Stimulated activated CD8-positive, alpha-beta memory T cell treated with anti-CD3 and anti-CD28 coated beads, Interleukin-2, amount 100 ng/mL, for 48 hours (primary cell): Measurements from ENCODE around the gene PNLIPRP3.

ENCODE experiments used
- DNase-seq, 2 donors: peaks; one replicate each; pipeline ENCODE4 v3.0.0-alpha.2; 2020; ENCODE audit warnings: low read depth in 2 of 2

PNLIPRP3 gene

DNA sequence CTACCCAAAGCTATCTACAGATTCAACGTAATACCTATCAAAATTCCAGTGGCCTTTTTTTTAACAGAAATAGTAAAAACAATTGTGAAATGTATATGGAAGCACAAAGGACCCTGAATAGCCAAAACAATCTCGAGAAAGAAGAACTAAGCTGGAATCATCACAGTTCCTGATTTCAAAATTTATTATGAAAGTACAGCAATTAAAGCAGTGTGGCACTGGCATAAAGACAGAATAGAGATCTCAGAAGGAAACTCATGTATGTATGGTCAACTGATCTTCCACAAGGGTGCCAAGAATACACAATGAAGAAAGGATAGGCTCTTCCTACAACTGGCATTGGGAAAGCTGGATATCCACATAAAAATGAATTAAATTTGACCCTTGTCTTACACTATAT lies 23.2 kb downstream of the PNLIPRP3 start:
- DNase-seq: no peak

DNA sequence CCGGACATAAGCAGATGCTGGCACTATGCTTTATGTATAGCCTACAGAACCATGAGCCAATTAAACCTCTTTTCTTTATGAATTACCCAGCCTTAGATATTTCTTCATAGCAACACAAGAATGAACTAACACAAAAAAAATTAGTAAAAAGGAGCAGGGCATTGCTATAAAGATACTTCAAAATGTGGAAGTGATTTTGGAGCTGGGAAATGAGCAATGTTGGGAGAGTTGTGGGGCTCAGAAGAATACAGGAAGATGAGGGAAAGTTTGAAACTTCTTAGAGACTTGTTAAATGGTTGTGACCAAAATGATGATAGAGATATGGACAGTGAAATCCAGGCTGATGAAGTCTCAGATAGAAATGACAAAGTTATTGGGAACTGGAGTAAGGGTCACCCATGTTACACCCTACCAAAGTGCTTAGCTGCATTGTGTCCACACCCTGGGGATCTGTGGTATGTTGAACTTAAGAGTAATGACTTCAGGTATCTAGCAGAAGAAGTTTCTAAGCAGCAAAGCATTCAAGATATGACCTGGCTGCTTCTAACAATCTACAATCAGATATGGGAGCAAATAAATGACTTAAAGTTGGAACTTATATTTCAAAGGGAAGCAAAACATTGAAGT lies 24.2 kb downstream of the PNLIPRP3 start:
- DNase-seq: no peak

DNA sequence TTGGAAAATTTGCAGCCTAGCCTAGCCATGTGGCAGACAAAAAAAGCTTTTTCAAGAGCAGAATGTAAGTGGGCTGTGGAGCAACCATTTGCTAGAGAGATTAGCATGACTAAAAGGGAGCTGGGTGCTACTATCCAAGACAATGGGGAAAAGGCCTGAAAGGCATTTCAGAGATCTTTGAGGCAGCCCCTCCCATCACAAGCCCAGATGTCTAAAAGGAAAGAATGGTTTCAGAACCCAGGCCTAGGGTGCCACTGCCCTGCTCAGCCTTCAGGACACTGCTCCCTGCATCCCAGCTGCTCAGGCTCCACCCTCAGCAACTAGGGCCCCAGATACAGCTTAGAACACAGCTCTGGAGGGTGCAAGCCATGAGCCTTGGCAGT lies 24.7 kb downstream of the PNLIPRP3 start:
- DNase-seq: no peak

DNA sequence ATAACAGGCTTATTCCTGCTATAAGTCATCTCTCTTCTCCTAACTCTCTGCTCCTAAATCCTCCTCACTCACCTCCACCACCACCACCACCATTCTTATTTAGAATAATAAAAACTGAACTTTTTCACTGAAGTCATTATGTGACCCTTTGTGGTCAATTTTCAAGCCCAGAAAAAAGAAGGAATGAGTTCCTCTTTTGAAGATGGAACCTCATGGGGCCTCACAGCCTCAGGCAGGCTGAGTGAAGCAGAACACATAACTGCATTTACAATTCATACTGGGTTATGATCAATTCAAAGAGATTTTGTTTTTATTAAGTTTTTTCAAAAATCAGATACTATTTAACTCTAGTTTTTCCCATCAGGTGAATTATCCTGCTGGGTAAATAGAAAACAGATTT lies 29.8 kb downstream of the PNLIPRP3 start:
- no peak for DNase-seq

DNA sequence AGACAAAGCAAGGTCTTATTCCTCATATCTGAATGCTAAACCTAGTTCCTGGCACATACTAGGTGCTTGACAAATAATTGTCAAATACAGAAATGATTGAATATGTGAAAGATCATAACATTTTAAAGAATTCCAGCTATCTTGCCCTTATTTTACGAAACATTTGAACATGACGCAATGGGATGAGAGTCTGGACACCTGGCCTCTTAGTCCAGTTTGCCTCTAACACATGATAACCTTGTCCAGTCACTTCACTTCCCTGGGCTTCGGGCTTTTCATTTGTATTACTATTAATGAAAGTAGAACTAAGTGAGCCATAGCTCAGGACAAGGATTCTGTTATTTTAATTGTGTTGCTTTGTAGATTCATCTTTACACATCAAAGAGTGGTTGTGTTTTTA lies 32.6 kb downstream of the PNLIPRP3 start:
- no peak for DNase-seq

DNA sequence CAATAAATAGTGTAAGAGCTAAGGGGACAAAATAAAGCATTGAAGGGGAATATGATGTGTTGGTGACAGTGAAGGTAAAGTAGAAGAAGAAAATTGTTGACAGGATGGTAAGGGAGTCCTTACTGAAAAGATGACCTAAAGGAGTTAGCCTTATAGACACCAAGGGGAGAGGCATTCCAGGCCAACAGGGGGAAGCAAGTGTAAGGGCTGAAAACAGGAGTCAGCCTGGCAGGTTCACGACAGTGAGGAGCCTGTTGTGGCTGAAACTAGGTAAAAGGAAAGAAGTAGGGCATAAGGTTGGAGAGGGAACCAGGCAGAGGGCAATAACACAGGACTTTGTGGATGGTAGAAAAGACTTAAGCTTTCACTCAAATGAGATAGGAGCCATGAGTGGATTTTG lies 34.0 kb downstream of the PNLIPRP3 start:
- no peak for DNase-seq

DNA sequence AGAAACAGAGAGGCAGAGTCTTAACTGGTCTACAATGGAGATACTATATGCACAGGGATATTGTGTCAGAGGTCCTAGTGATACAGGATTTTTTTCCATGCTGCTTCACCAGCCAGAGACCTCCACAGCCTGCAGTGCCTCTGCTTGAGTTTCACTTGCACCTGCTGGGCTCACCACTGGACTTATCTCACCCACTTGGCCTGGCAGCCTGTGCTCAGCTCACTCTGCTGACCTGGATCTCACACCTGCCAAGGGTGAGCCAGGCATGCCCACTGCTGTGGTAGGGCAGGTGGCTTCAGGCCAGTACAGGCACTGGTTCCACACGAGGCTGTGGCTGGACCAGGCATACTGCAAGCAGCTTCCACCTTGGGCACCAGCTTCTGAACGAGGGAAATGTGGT lies 36.6 kb downstream of the PNLIPRP3 start:
- DNase-seq: no peak

DNA sequence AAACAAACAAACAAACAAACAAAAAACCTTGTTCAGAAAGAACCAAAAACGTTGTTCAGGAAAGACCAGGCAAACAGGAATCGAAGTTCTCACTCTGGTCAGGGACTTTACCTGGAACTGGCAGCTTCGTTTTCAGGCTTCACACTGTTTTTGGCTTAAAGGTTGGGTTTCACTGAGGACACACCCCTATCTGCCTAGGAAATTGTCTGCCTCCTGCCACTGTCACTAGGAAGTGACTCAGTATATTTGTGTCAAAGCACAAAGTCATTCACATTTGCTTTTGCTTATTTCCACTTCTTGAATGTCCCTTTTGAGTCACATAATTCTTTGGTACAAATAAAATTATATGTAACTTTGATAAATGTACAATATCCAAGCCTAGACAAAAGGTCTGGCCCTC lies 37.9 kb downstream of the PNLIPRP3 start:
- DNase-seq: no peak

DNA sequence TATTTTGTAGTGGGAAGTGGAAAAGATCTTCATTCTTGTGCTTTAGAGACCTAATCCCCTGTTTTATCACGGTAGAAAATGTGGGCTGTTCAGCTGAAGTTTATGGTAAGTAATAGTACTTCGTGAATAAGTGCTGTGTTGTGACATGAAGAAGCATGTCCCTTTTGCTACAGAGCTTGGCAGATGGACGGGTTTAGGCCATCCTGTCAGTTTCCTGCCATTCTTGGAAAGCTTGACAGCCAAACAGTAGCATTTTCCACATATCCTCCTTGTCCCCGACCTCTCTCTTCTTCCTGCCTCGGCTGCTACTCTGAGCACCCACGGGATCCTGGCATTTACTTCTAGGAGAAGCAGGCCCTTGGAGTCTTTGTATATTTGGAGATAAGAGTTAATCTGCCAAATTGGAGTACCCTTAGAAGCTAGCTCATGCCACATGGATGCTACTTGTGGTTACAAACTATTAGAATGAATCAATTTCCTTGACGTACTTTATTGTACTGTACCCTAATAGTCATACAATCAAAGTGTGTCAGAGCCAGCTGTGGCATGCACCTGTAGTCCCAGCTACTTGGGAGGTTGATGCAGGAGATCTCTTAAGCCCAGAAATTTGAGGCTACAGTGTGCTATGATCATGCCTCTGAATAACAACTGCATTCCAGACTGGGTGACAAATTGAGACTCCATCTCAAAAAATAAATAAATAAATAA lies 39.2 kb downstream of the PNLIPRP3 start:
- no peak for DNase-seq

DNA sequence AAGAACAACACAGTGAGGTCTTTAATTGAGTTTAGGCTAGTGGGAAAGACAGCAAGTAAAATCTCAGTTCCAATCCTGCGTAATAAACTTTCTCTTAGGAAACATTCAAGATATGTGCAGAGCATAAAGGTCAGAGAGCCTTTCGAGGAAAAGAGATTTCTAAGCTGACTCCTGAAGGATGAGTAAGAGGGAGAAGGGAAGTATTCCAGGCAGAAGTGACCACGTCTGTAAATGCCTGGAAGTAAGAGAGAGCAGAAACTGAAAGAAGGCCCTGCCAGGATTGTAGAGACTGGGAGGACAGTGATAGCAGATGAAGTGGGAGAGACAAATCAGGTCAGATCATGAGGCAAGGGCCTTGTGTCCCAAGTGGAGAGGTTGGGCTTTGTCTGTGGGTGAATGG lies 41.8 kb downstream of the PNLIPRP3 start:
- no peak for DNase-seq

DNA sequence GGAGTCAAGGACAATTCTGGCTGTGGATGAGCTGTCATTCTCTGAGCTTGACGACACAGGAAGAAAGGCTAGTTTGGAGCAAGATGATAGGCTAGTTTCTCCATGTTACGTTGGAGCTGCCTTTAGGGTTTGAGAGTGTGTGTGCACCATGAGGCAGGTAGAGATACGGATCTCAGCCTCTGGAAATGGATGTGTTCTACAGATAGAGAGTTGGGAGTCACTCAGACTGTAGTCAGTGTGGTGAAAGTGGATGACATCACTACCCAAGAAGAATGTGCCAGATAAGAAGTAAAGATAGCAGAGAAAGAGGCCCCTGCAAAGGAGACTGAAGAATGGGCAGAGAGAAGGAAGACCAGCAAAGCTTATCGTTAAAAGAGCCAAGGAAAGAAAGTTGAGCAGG lies 42.4 kb downstream of the PNLIPRP3 start:
- DNase-seq: no peak

DNA sequence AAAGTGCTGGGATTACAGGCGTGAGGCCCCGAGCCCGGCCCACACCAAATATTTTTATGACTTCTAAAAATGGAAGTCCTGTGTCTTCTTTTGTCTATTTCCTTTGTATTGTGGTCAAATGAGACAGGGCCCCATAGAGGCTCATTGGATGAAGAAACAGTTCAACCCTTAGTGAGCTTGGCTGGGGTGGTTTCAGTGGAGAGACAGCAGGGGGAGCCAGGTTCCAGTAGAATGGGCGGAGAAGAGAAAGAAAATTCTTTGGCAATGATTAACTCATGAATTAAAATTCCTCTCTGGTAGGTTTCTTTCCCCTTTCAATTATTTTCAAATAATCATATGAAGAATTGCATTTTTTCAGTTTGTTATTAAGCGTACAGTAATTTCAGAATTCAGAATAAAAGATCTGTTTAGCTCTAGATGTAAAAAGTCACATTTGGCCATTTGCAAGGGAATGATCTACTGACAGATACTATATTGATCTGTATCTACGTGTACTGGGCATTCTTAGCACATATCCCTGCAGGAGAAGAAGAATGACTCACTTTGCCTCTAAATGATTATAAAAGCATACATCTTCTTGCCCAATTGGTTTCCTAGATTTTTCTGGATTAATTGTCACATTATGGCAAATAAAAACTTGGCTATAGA lies 43.2 kb downstream of the PNLIPRP3 start:
- no peak for DNase-seq

DNA sequence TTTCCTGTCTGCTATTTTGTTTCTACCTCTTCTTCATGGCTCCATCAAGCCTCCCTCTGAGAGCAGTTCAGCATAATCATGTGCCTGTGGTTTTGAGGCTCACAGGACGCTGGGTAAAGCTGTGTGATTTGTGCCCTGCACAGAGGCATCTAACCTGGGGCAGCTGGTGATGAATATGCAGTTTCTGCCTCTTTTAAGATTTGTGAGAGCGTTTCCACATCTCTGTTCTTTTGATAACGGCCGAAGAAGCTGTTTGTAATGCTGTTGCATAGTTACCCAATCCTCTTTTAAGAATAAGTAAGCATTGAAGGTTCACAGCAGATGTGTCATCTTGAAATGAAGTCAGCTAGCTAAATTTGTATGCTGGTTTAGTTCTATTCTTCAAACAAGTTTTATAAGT lies 45.2 kb downstream of the PNLIPRP3 start:
- no peak for DNase-seq

DNA sequence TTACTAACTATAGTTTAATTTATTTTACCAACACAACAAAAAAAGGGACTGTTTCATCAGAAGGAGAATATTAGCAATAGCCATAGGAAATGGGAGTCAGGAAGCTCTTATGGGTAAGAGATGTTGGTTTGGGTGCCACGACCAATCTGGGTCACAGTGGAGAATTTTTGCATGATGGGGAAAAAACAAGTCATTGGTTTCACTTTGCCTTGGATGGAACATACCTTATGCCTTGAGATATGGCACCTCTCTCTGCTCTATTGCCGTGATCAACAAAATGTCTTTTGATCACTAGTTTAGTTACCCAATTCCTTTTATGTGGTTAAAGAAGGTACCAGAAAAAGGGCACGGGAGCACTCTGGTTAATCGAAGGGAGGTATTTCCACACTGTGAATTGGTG lies 48.2 kb downstream of the PNLIPRP3 start:
- no peak for DNase-seq

DNA sequence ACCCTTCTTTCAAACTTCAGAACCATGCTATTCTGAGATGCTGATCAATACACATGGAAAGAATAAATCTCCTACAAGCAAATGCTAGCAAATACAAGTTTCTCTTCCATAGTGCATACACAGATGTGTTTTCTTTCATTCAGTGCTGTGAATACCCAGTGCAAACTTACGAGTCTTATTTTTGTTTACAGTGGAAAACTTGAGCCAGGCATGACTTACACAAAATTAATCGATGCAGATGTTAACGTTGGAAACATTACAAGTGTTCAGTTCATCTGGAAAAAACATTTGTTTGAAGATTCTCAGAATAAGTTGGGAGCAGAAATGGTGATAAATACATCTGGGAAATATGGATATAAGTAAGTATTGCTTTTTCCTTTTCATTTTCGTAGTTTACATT lies 48.8 kb downstream of the PNLIPRP3 start:
- DNase-seq: no peak

DNA sequence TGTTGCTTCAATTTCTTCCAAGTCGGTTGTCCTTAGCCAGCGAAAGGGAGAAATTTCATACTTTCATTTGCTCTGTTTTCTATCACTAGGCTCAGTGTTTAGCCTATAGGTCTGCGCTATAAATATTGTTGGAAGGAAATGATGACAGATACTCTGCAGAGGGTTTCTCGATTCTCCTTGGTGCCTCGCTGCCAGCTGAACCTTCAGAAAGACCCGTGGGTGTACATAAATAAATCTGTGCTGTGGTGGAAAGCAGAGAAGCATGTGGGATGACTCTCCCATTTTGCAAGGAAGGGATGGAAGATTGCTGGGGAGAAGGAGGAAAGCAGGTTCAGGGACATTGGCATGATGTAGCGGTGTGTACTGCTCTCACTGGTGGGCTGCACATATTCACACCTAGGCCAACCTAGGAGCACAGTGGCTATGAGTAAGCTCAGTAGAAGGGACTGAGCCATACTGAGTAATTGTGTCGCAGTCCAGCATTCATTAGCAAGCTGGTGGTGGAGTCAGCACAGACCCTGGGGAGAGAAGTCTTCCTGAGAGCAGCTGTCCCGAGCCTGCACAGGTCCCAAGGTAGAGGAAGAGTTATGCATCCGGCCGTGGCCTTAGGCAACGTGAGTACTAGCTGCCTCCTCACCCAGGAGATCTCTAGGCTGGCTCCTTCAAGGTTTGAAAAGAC lies 50.5 kb downstream of the PNLIPRP3 start:
- DNase-seq: no peak

DNA sequence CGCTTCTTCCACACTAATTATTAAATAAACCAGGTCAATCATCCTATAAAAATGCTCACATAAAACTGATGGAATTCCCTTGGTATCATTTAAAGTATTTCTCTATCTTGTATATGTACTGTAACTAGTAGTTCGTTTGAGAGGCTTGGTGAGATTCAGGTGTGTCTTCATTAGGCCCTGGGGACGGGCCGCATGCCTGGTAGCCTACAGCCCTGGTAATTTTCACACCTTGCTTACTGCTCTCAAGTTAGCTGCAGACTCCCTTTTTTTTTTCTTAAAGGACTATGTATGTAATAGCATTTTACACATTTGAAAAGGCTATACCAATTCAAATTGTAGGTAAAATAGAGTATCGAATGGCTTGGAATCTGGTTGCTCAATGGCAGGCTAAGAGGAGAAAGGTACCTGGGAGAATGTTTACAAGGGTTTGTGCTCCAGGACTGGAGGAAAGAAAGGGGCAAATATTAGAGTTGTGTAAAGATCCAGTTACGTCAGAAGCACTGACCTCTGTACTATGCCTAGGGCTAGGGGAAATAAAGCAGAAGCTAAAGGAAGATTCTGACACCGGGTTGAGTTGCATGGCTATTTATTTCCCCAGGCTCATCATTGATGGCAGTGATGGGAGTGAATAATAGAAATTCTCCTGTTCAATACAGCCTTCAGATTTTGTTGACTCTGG lies 59.3 kb downstream of the PNLIPRP3 start:
- no peak for DNase-seq

DNA sequence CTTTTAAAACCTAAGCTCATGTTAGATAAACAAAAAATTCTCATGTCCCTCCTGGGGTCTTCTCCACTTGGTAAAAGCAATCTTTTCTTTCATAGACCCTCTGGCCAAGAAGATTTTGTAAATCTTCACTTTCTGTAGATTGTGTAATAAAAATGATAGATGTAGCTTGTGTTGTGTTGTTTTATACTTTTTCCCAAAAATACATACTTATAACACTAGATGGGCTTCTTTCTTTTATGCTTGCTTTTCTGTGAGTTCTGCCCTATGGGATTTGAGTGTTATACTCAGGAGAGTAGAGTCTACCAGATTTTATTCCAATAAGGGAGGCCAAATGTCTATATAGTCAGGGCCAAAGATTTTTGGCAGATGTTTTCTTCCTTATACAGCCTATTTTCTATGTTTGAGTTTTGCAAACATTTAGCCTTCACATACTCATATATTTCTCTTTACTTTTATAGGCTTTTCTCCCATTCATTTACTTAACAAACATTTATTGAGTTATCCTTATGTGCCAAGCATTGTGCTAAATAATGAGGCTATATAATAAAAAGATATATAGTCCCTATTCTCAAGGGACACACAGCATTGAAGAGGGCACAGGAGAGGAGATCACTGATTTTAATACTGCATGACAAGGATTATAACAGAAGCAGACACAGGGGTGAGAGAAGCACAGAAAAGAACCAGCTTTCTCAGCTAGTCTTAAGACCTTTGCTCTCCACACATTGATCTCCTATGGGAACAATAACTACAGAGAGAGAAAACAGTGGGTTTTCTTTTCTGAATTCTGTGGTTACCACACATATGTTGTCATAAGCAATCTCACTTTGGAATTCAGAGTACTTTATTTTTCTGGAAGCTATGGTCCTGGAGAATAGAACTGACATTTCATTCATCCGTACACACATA lies 60.1 kb downstream of the PNLIPRP3 start:
- DNase-seq: no peak

DNA sequence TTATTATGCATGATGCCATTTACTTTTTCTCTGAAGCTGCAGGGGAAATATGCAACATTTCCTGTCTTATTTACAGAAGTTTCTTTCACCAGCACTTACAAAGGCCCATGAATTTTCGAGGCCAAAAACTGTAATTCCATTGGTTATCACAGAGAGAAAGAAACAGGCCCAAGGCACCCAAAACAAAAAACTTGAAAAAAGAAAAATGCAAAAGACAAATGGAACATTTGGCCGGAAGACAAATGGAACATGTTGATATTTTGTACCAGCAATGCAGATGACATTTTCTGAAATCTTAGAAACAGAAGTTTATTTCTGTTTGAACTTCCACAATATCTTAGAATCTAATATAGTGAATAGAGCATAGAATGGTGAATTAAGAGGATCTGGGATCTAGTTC lies 61.8 kb downstream of the PNLIPRP3 start:
- DNase-seq: no peak

DNA sequence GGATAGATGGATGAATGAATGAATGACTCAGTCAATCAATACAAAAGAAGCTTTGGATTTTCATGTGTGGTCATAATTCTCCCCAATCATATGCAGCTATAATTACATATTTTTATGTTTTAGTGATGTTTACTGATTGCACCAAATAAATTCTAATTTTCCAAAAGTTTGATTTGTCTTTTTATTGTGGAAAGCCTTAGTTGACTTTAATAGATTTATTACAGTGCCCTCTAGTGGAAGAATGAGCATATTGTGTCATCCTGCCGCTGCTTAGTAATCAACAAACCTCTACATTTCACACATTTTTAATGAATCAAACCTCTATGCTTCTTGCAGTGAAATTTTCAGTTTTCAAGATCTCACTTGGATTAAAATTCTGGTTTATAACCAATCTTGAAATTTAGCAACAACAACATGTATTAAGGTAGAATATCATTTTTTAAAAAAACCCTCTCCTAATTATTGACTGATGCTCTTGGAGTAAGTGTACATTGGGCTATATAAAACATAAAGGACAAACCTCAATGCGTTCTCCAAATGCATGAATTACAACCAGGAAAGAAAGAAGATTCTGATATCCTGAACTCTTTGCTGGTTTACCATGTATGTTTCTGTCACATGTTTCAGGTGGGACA lies 62.5 kb downstream of the PNLIPRP3 start:
- no peak for DNase-seq

DNA sequence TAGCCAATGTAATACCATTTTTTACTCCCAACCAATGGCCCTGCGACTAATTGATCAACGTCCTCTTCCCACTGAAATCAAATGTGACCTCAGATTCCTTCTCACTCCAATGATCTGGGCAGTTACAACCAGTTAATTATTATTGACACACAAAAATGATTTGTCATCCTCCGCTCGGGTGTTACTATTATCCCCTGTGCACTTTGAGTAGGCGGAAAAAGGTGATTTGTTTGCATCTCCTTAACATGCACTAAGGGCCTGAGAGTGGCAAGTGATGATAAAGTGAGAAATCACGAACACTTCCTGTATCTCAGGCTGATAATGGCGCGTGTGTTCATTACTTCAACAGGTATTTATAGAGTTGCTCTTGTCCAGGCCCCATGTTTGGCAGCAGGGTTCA lies 77.1 kb downstream of the PNLIPRP3 start:
- no peak for DNase-seq
